OCI-LY1 (cell line): Measurements from ENCODE around the gene CBFA2T3.

Source experiments
- H2AFZ ChIP-seq: fragments of 200-600 bp; sonication (generic), shearing (Covaris generic); 2 replicates; pipeline ENCODE4 v1.6.0; 2014; ENCODE audit warnings: antibody characterized with exemption, mild to moderate bottlenecking, low read length
- H3F3A ChIP-seq: fragments of 200-600 bp; sonication (generic), shearing (Covaris generic); 2 replicates; pipeline ENCODE4 v1.6.0; 2014; ENCODE audit warnings: mild to moderate bottlenecking, antibody characterized with exemption, low read length, moderate library complexity; ENCODE audit not compliant: insufficient read depth
- H3K27ac ChIP-seq: fragments of 200-600 bp; sonication (generic); 2 replicates; pipeline ENCODE4 v1.5.1; 2014; ENCODE audit warnings: low read length, mixed run types, mild to moderate bottlenecking, low read depth; ENCODE audit not compliant: poor library complexity, severe bottlenecking
- H3K27me3 ChIP-seq: fragments of 200-600 bp; sonication (generic); 2 replicates; pipeline ENCODE4 v1.6.0; 2014; ENCODE audit warnings: antibody characterized with exemption, mild to moderate bottlenecking, low read length, moderate library complexity; ENCODE audit not compliant: insufficient read depth
- H3K36me3 ChIP-seq: fragments of 200-600 bp; sonication (generic); 2 replicates; pipeline ENCODE4 v1.6.1; 2014; ENCODE audit warnings: mild to moderate bottlenecking, antibody characterized with exemption, low read length, moderate library complexity, mixed read lengths; ENCODE audit not compliant: insufficient read depth
- H3K4me1 ChIP-seq: fragments of 200-600 bp; sonication (generic); 2 replicates; pipeline ENCODE4 v1.5.1; 2014; ENCODE audit warnings: mild to moderate bottlenecking, low read length, moderate library complexity; ENCODE audit not compliant: insufficient read depth, severe bottlenecking
- H3K4me2 ChIP-seq: fragments of 200-600 bp; sonication (generic), shearing (Covaris generic); 2 replicates; pipeline ENCODE4 v1.6.1; 2014; ENCODE audit warnings: low read length
- H3K4me3 ChIP-seq: fragments of 200-600 bp; sonication (generic); 2 replicates; pipeline ENCODE4 v1.5.1; 2014; ENCODE audit warnings: low read length, low read depth, mild to moderate bottlenecking, mixed read lengths; ENCODE audit not compliant: poor library complexity, severe bottlenecking
- H3K79me2 ChIP-seq: fragments of 200-600 bp; shearing (Covaris generic); 2 replicates; pipeline ENCODE4 v1.6.1; 2016; ENCODE audit warnings: mixed run types, low read length, mixed read lengths; ENCODE audit not compliant: insufficient read depth
- H3K9ac ChIP-seq: fragments of 200-600 bp; sonication (generic), shearing (Covaris generic); 2 replicates; pipeline ENCODE4 v1.6.1; 2014; ENCODE audit warnings: mild to moderate bottlenecking, low read length, mixed read lengths
- H3K9me2 ChIP-seq: fragments of 200-600 bp; sonication (generic), shearing (Covaris generic); 2 replicates; pipeline ENCODE4 v1.6.1; 2014; ENCODE audit warnings: low read depth, mild to moderate bottlenecking, low read length, mixed read lengths
- H3K9me3 ChIP-seq: fragments of 200-600 bp; shearing (Covaris generic); 2 replicates; pipeline ENCODE4 v1.6.1; 2014; ENCODE audit warnings: low read length, mixed read lengths
- H4K20me1 ChIP-seq: fragments of 200-600 bp; sonication (generic), shearing (Covaris generic); 2 replicates; pipeline ENCODE4 v1.6.0; 2016; ENCODE audit warnings: mild to moderate bottlenecking, low read length; ENCODE audit not compliant: insufficient read depth
- EZH2 ChIP-seq: fragments of 200-600 bp; sonication (generic), shearing (Covaris generic); IDR thresholded peaks from 2 replicates; pipeline ENCODE4 v1.8.0; 2017; ENCODE audit warnings: borderline replicate concordance, mixed run types, mild to moderate bottlenecking, antibody characterized with exemption, low read length, moderate library complexity, mixed read lengths
- TF ChIP-seq, protein P1 (sequence below): fragments of 200-600 bp; sonication (generic), shearing (Covaris generic); IDR thresholded peaks from 2 replicates; pipeline ENCODE4 v1.5.1; 2017; ENCODE audit warnings: mild to moderate bottlenecking, antibody characterized with exemption, low read length, moderate library complexity, mixed read lengths

The CBFA2T3 gene

DNA sequence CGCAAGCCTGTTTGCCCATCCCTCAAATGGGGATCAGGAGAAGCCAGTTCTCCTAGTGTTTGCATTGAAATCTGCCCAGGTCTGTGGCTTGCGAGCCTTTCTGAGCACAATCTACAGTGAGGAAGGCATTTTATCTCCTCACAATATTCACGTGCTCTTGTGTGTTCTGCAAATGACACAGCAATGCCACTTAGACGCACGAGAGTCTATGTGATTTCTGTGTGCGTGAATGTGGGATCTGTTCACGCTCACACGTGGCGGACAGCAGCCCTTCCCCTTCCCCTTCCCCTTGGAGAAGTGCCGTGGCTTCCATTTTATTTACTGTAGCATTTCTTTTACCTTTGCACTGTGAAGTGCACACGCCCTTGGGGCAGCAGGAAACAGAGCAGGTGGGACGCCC, 17.7 kb upstream of the CBFA2T3 start:
- TF ChIP-seq, protein P1, sequence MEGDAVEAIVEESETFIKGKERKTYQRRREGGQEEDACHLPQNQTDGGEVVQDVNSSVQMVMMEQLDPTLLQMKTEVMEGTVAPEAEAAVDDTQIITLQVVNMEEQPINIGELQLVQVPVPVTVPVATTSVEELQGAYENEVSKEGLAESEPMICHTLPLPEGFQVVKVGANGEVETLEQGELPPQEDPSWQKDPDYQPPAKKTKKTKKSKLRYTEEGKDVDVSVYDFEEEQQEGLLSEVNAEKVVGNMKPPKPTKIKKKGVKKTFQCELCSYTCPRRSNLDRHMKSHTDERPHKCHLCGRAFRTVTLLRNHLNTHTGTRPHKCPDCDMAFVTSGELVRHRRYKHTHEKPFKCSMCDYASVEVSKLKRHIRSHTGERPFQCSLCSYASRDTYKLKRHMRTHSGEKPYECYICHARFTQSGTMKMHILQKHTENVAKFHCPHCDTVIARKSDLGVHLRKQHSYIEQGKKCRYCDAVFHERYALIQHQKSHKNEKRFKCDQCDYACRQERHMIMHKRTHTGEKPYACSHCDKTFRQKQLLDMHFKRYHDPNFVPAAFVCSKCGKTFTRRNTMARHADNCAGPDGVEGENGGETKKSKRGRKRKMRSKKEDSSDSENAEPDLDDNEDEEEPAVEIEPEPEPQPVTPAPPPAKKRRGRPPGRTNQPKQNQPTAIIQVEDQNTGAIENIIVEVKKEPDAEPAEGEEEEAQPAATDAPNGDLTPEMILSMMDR = no peak
- TF ChIP-seq EZH2 = no peak

GRCh38 chr16:88993946-88994600, 17.1 kb upstream of the CBFA2T3 start:
- Histone ChIP-seq H2AFZ (no peak overlapping the region), H3K27me3 (no peaks in the 10 kb centered on the region)

More for the DNA sequence above, 17.7 kb upstream of the CBFA2T3 start:
- no peaks in the 10 kb centered on the region for H3K79me2 ChIP-seq
- peaks cover 13% of the 10 kb centered on the region for H3K9me3 ChIP-seq
- H2AFZ ChIP-seq = no peak overlapping the region
- no peak overlapping the region for H3K4me3 ChIP-seq
- H3K9ac ChIP-seq = peak overlapping the region; percentile 53
- peaks cover 64% of the 10 kb centered on the region for H3K4me1 ChIP-seq
- H3K27ac ChIP-seq = peak overlapping the region; percentile 99
- H4K20me1 ChIP-seq = no peaks in the 10 kb centered on the region
- H3K9me2 ChIP-seq = no peaks in the 10 kb centered on the region
- no peaks in the 10 kb centered on the region; the same call in 1 of the 2 replicates for H3K36me3 ChIP-seq
- no peaks in the 10 kb centered on the region for H3K27me3 ChIP-seq
- H3F3A ChIP-seq = no peaks in the 10 kb centered on the region
- H3K4me2 ChIP-seq = peak overlapping the region; percentile 12; the same call in 1 of the 2 replicates

DNA sequence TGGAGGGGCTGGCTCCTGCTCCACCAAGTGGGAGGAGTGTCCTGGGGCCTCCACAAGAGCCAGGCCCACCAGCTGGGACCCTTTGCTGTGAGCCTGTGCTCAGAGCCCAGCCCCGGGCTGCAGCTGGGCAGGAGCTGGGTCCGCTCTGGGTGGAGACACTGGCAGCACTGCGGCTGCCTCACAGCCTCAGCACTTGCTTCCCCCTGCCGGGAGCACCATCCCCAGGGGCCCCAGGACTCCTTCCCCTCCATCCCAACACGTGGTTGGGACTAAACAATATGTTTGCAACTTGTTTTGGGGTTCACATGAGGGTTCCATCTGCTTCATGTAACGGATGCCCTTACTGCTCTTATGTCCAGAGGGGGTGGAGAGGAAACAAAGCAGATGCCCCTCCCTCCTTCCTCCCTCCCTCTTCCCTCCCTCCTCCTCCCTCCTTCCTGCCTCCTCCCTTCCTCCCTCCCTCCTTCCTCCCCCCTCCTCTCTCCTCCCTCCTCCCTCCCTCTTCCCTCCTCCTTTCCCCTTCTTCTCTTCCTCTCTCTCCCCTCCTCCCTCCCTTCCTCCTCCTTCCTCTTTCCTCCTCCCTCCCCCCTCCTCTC, 16.3 kb upstream of the CBFA2T3 start:
- Histone ChIP-seq H3K9ac (peak overlapping the region; percentile 62), H3K4me2 (peak overlapping the region; percentile 51), H4K20me1 (no peaks in the 10 kb centered on the region), H3K4me1 (peaks cover 72% of the 10 kb centered on the region), H2AFZ (no peak overlapping the region), H3F3A (no peaks in the 10 kb centered on the region), H3K27me3 (no peaks in the 10 kb centered on the region), H3K27ac (peak overlapping the region; percentile 99), H3K9me2 (no peaks in the 10 kb centered on the region), H3K79me2 (no peaks in the 10 kb centered on the region), H3K4me3 (peak overlapping the region; percentile 11), H3K36me3 (no peaks in the 10 kb centered on the region; the same call in 1 of the 2 replicates), H3K9me3 (peaks cover 9% of the 10 kb centered on the region)
- no peak for TF ChIP-seq EZH2
- TF ChIP-seq, protein P1 = no peak

More at GRCh38 chr16:88993946-88994600, 17.1 kb upstream of the CBFA2T3 start:
- Histone ChIP-seq H3K36me3 (no peaks in the 10 kb centered on the region; the same call in 1 of the 2 replicates), H3K4me3 (no peak overlapping the region), H3F3A (no peaks in the 10 kb centered on the region), H4K20me1 (no peaks in the 10 kb centered on the region), H3K27ac (peak overlapping the region; percentile 99), H3K79me2 (no peaks in the 10 kb centered on the region), H3K9me2 (no peaks in the 10 kb centered on the region), H3K4me1 (peaks cover 67% of the 10 kb centered on the region), H3K4me2 (peak overlapping the region; percentile 12; the same call in 1 of the 2 replicates), H3K9me3 (peaks cover 11% of the 10 kb centered on the region), H3K9ac (peak overlapping the region; percentile 53)
- TF ChIP-seq, protein P1 = no peak
- TF ChIP-seq EZH2 = no peak
